ENCODE measurements around the gene LRRC42. TPM values are rescaled to one million over a fixed set of nuclear protein-coding genes. Genes with fewer than 3 reads are reported as not detected.

LRRC42 gene
- polyA plus RNA-seq, 2 of the 4 experiments (the other 2 are of a cell fraction), result 29.7 to 35.1 TPM

DNA sequence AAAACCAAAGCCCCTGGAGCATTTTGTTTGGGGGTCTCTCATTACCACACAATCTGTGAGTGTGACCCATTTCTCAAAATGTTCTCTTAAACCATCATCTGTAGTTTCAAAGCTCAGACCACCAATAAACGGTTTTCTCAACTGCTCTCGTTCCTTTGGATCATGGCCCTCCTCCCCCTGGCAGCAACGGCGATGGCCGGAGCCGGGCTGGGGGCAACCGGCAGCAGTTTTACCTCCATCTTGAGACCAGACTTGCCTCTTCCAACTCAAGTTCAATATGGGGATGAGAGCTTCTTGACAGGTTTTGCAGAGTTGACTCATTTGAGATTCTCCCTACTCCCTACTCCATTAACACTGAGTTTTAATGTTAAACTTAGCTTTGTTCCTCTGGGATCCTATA is 29.7 kb downstream of the LRRC42 start (continued):
- TF ChIP-seq, protein P1, sequence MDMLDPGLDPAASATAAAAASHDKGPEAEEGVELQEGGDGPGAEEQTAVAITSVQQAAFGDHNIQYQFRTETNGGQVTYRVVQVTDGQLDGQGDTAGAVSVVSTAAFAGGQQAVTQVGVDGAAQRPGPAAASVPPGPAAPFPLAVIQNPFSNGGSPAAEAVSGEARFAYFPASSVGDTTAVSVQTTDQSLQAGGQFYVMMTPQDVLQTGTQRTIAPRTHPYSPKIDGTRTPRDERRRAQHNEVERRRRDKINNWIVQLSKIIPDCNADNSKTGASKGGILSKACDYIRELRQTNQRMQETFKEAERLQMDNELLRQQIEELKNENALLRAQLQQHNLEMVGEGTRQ (IDR thresholded peaks at IDR 0.05), result no peak
- no peak for TF ChIP-seq RAD21 (conservative IDR thresholded peaks at IDR 0.05 in 1 of 2, IDR thresholded peaks at IDR 0.05 in 1 of 2)
- no peak for TF ChIP-seq MAX (IDR thresholded peaks at IDR 0.05)
- TF ChIP-seq, protein P2, sequence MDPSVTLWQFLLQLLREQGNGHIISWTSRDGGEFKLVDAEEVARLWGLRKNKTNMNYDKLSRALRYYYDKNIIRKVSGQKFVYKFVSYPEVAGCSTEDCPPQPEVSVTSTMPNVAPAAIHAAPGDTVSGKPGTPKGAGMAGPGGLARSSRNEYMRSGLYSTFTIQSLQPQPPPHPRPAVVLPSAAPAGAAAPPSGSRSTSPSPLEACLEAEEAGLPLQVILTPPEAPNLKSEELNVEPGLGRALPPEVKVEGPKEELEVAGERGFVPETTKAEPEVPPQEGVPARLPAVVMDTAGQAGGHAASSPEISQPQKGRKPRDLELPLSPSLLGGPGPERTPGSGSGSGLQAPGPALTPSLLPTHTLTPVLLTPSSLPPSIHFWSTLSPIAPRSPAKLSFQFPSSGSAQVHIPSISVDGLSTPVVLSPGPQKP (IDR thresholded peaks at IDR 0.05; ENCODE audit: low read depth, low read length), result no peak
- no peak for TF ChIP-seq MYC (IDR thresholded peaks at IDR 0.05; ENCODE audit: borderline replicate concordance, low read length)

DNA sequence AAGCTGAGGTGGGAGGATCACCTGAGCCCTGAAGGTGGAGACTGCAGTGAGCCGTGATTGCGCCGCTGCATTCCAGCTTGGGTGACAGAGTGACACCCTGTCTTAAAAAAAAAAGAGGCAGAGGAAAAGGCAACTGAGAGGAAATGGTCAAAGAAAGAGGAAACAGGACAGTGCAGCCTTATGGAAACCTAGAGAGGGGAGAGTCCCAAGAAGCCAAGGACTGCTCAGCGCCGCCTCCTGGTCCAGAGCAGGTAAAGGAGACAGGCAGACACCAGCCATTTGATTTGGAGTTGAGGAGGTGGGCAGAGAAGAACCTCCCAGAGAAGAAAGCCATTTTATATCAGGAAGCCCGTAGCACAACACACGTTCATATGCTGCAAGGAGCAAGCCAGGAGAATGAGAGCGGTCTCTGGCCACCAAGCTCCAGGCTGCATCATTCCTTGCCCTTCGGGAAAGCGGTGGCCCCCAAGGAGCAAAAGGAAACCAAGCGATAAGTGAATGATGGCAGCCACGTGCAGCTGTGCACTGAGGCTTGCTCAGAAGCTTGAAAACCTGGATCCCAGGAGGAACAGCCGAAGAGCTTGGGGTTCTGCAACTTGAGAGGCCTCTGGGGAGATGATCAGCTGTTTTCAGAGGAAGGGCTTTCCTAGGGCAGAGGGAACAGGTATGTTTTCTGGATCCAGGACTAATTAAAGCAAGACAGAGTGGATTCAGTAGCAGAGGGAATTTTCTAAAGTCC is 33.7 kb downstream of the LRRC42 start:
- no peak overlapping the region for H3K4me3 ChIP-seq
- H3K4me1 ChIP-seq, result no peaks in the 10 kb centered on the region
- H3K4me2 ChIP-seq, result no peak overlapping the region
- TF ChIP-seq RFX5 (IDR thresholded peaks at IDR 0.05) (no peak), POLR2A (IDR thresholded peaks at IDR 0.05; ENCODE audit: low read length) (no peak), HOXA7 (CRISPR knock-in tag; IDR thresholded peaks at IDR 0.05) (no peak)
- FAIRE-seq (no peak), DNase-seq (ENCODE audit: low read depth in 1 of 2, low spot score in 1 of 2) (no peak), ATAC-seq (no peak)
- no peaks in the 10 kb centered on the region for H3K9me3 ChIP-seq
- H3K27ac ChIP-seq, result no peak overlapping the region
- WGBS (ENCODE audit: missing lambda C conversion rate), result 84% methylated on average over 13 of the region's 13 CpGs
- ChIA-PET CTCF (interaction anchor here (1.8 to 3.4 kb wide), 2 partner anchors 12 to 119 kb away, joined by 6 to 9 read pairs; no protein-coding TSS in a partner anchor), POLR2A (no interaction called here)

DNA sequence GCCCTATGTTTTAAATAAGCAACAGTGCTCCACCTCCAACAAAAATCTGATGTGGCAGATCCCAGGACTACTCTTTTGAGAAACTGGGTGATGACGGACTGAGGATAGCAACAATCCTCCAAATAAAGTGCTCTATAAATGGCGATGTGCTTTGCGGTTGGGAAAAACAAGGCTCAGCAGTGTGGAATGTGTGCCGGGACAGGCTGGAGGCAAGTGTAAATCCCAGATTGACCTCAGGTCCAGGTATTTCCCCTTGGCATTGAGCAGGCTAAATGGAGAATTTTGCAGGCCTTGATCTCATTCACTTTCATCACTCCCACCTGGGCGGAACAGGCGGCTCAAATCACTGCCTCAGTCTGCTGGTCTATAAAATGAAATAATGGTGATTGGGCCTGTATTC is 35.1 kb downstream of the LRRC42 start:
- ChIA-PET POLR2A (no interaction called here), CTCF (no interaction called here)
- Histone ChIP-seq H3K27ac (no peak overlapping the region), H3K4me1 (no peaks in the 10 kb centered on the region), H3K4me3 (no peak overlapping the region), H3K9me3 (no peaks in the 10 kb centered on the region), H3K4me2 (no peak overlapping the region)
- DNase-seq (ENCODE audit: low read depth in 1 of 2, low spot score in 1 of 2), result no peak
- no peak for ATAC-seq
- no peak for TF ChIP-seq HES2 (IDR thresholded peaks at IDR 0.05)
- no peak for TF ChIP-seq NFE2L2 (conservative IDR thresholded peaks at IDR 0.05; ENCODE audit: low read length)
- no peak for TF ChIP-seq ZFP36 (IDR thresholded peaks at IDR 0.05; ENCODE audit: borderline replicate concordance, partially characterized antibody)
- TF ChIP-seq ESRRA (IDR thresholded peaks at IDR 0.05; ENCODE audit: borderline replicate concordance, low read length), result no peak
- TF ChIP-seq CHD2 (IDR thresholded peaks at IDR 0.05; ENCODE audit: low read length, partially characterized antibody), result no peak
- TF ChIP-seq, protein P3, sequence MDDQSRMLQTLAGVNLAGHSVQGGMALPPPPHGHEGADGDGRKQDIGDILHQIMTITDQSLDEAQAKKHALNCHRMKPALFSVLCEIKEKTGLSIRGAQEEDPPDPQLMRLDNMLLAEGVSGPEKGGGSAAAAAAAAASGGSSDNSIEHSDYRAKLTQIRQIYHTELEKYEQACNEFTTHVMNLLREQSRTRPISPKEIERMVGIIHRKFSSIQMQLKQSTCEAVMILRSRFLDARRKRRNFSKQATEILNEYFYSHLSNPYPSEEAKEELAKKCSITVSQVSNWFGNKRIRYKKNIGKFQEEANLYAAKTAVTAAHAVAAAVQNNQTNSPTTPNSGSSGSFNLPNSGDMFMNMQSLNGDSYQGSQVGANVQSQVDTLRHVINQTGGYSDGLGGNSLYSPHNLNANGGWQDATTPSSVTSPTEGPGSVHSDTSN (IDR thresholded peaks at IDR 0.05), result no peak
- TF ChIP-seq NPAS2 (CRISPR knock-in tag; IDR thresholded peaks at IDR 0.05; ENCODE audit: borderline replicate concordance), result no peak
- no peak for TF ChIP-seq CBX2 (IDR thresholded peaks at IDR 0.05; ENCODE audit: borderline replicate concordance, low read depth)
- TF ChIP-seq POLR2A (IDR thresholded peaks at IDR 0.05; ENCODE audit: low read length), result no peak
- no peak for TF ChIP-seq HDAC2 (IDR thresholded peaks at IDR 0.05)
- TF ChIP-seq PHF8 (IDR thresholded peaks at IDR 0.05; ENCODE audit: borderline replicate concordance, low read depth), result no peak
- TF ChIP-seq MYC (IDR thresholded peaks at IDR 0.05; ENCODE audit: borderline replicate concordance, low read length), result no peak
- TF ChIP-seq HEYL (CRISPR knock-in tag; IDR thresholded peaks at IDR 0.05), result no peak
- no peak for TF ChIP-seq RFX5 (IDR thresholded peaks at IDR 0.05)
- no peak for FAIRE-seq
- WGBS (ENCODE audit: missing lambda C conversion rate), result 91% methylated on average over 6 of the region's 6 CpGs

All from A549 (cell line).